H1 (cell line): ENCODE data around the gene CCDC60. TPM values are rescaled to one million over a fixed set of nuclear protein-coding genes. Genes with fewer than 3 reads are reported as not detected.

Experiments
- BACH1 ChIP-seq: IDR thresholded peaks from 2 replicates; pipeline ENCODE4 v1.6.1; 2012; ENCODE audit warnings: low read length, improper control_type of control experiment
- CHD1 ChIP-seq: IDR thresholded peaks from 2 replicates; pipeline ENCODE4 v1.6.1; 2012; ENCODE audit warnings: low read depth, low read length, improper control_type of control experiment
- HDAC2 ChIP-seq, 2 experiments: fragments of 300-600 bp in 1 of 2; sonication (generic) in 1 of 2; IDR thresholded peaks; 2 replicates each; pipeline ENCODE4 v1.6.1; 2011 to 2012; ENCODE audit warnings: low read depth in 2 of 2, low read length in 2 of 2, mild to moderate bottlenecking in 2 of 2, moderate library complexity in 2 of 2, borderline replicate concordance in 1 of 2, inconsistent platforms in 1 of 2
- NANOG ChIP-seq: IDR thresholded peaks from 2 replicates; pipeline ENCODE4 v1.6.1; 2011; ENCODE audit warnings: low read length, low read depth, mild to moderate bottlenecking, inconsistent platforms; ENCODE audit not compliant: insufficient read depth, poor library complexity, severe bottlenecking
- NRF1 ChIP-seq: IDR thresholded peaks from 2 replicates; pipeline ENCODE4 v1.6.1; 2011; ENCODE audit warnings: mild to moderate bottlenecking, low read depth, low read length, improper control_type of control experiment
- POLR2AphosphoS5 ChIP-seq: IDR thresholded peaks from 2 replicates; pipeline ENCODE4 v1.6.1; 2011; ENCODE audit warnings: low read depth, low read length
- RAD21 ChIP-seq, 2 experiments: IDR thresholded peaks in 1 of 2; conservative IDR thresholded peaks in 1 of 2; 2 replicates each; pipeline ENCODE4 v1.6.1; 2011; ENCODE audit warnings: low read depth in 2 of 2, low read length in 2 of 2, improper control_type of control experiment in 1 of 2, inconsistent platforms in 1 of 2, mild to moderate bottlenecking in 1 of 2, moderate library complexity in 1 of 2
- polyA plus RNA-seq, 7 experiments: library from polyadenylated mRNA; depleted of rRNA in 3 of 7; stranded (reverse) in 5 of 7; unstranded in 2 of 7; fragments of >200 nt in 5 of 7; fragments of 200-250 nt in 2 of 7; gene quantifications; 1 replicate in 5 of 7; 2 replicates in 1 of 7; 4 replicates in 1 of 7; pipeline versions ENCODE4 v1.2.1 to v1.2.3, GENCODE V29; 2011 to 2013; ENCODE audit warnings: missing spikeins in 2 of 7, mixed read lengths in 2 of 7
- total RNA-seq: library from RNA; stranded (reverse); fragmentation: NEBNext Ultra II Directional; extraction: Animal tissue kit (Norgen Biotek cat#: 25700); gene quantifications from 2 replicates; pipeline ENCODE4 v1.2.1, GENCODE V29; 2021

Gene CCDC60
- total and polyA plus RNA-seq, 2 of the 8 experiments (the other 6 are each of a cell fraction or from before 2014, with no cell fraction given) = 0.05 TPM; not detected in 1

DNA sequence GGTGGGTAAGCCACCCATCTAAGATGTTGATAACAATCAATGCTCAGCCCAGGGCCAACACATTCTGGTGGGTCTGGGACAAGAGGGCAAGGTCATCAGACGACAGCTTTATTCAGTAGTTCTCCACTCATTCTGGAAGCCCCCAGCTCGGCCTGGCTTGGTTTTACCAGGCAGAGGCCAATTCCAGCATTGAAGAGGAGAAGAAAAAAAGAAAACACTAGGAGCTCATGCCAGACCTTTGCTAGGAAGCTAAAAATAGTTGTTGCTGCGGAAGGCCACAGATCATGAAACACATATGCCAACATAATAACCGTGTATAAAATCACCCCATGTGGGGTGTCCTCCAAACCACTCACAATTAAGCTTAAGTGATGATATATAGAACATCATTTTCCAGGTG lies 44.4 kb downstream of the CCDC60 start (continued):
- TF ChIP-seq RAD21 (IDR thresholded peaks at IDR 0.05 in 1 of 2, conservative IDR thresholded peaks at IDR 0.05 in 1 of 2; ENCODE audit: low read depth in 2 of 2, low read length in 2 of 2) (no peak), POLR2AphosphoS5 (no peak), NANOG (no peak), BACH1 (no peak), CHD1 (no peak), HDAC2 (IDR thresholded peaks at IDR 0.05; ENCODE audit: borderline replicate concordance in 1 of 2, low read depth in 2 of 2, low read length in 2 of 2) (no peak), NRF1 (no peak)
